Lower leg skin (tissue), 4 donors: ENCODE measurements around the gene SPRTN. TPM values are rescaled to one million over a fixed set of nuclear protein-coding genes. Genes with fewer than 3 reads are reported as not detected.
"Not testable (repeated sequence)": the region's sequence is repeated elsewhere in the genome, so short reads cannot be mapped to it uniquely, and the experiment has no call there.

Experiments used
- DNase-seq, 2 donors: peaks; one replicate each; pipeline ENCODE4 v3.0.0-alpha.2; 2019; ENCODE audit warnings: low spot score in 2 of 2
- H3K4me3 ChIP-seq: fragments of 200-600 bp; sonication (generic); 2 replicates; pipeline ENCODE4 v1.5.1; 2017; ENCODE audit warnings: mild to moderate bottlenecking, low read depth; ENCODE audit not compliant: poor library complexity, severe bottlenecking
- CTCF ChIP-seq, 3 donors: fragments of 450-650 bp; IDR thresholded peaks; one replicate each; pipeline ENCODE4 v1.5.1; 2016; ENCODE audit warnings: antibody characterized with exemption in 3 of 3, mild to moderate bottlenecking in 3 of 3, moderate library complexity in 2 of 3
- POLR2A ChIP-seq, 2 donors: fragments of 450-650 bp; IDR thresholded peaks; one replicate each; pipeline ENCODE4 v1.6.1; 2016 to 2017; ENCODE audit warnings: antibody characterized with exemption in 2 of 2, mild to moderate bottlenecking in 1 of 2, moderate library complexity in 1 of 2
- WGBS, 2 donors: methylation state at CpG; one replicate each; pipeline ENCODE4 v1.1.5; 2018; 5-methylcytosine and 5-hydroxymethylcytosine counted together
- intact Hi-C: fragments of 100-400 bp; cut with DNase I; formaldehyde crosslinking; loops from one replicate; pipeline ENCODE4 v1.15.0; 2023; ENCODE audit warnings: low total_unique reads
- total RNA-seq, 4 donors: library from RNA; depleted of rRNA; stranded (reverse); fragments of >200 nt; gene quantifications; one replicate each; pipeline ENCODE4 v1.1.0, GENCODE V29; 2016

SPRTN gene
- total RNA-seq, 4 donors from 2014 or later: 13.1 to 31.3 (median 20.0) TPM

GRCh38 chr1:231337472-231338269, 422 bp upstream of the SPRTN start, which contains the start of gene EXOC8:
EXOC8 (minus strand) TSS chr1:231337852; CDS start chr1:231337745, 107 bp downstream.
- 0 to 1% methylated on average over 54 to 55 of the region's 74 CpGs for WGBS, 2 donors
- peak within 1 kb of the TSS; percentile 92 for H3K4me3 ChIP-seq
- no peak for TF ChIP-seq POLR2A (IDR thresholded peaks at IDR 0.05)
- TF ChIP-seq CTCF (IDR thresholded peaks at IDR 0.05): no peak
- intact Hi-C loops: no loop called here
- DNase-seq: peak; percentile 93 to 99

- WGBS, 2 donors: 54 to 59% methylated on average over 6 of the region's 6 CpGs
- TF ChIP-seq CTCF (IDR thresholded peaks at IDR 0.05): no peak
- TF ChIP-seq POLR2A (IDR thresholded peaks at IDR 0.05): no peak
- intact Hi-C loops: no loop called here
Observed at GRCh38 chr1:231340328-231341013, 2.4 kb downstream of the SPRTN start.

GRCh38 chr1:231347961-231348360, 9.9 kb downstream of the SPRTN start:
- TF ChIP-seq POLR2A (IDR thresholded peaks at IDR 0.05) (no peak), CTCF (IDR thresholded peaks at IDR 0.05) (no peak)
- DNase-seq: no peak
- H3K4me3 ChIP-seq: no peak overlapping the region
- 90 to 93% methylated on average over 4 of the region's 4 CpGs for WGBS, 2 donors
- intact Hi-C loops: no loop called here

More at GRCh38 chr1:231340328-231341013, 2.4 kb downstream of the SPRTN start:
- no peak for DNase-seq
- no peak overlapping the region for H3K4me3 ChIP-seq

- intact Hi-C loops: no loop called here
- H3K4me3 ChIP-seq: no peak overlapping the region
- no peak for DNase-seq
- TF ChIP-seq POLR2A (IDR thresholded peaks at IDR 0.05) (no peak), CTCF (IDR thresholded peaks at IDR 0.05) (no peak)
- 93 to 96% methylated on average over 4 of the region's 4 CpGs for WGBS, 2 donors
Observed at GRCh38 chr1:231348442-231348841, 10.3 kb downstream of the SPRTN start.

GRCh38 chr1:231348856-231349255, 10.8 kb downstream of the SPRTN start:
- intact Hi-C loops, DNase-seq, H3K4me3 ChIP-seq: not testable (repeated sequence)
- 97% methylated on average over 1 of the region's 1 CpG for WGBS, 2 donors

GRCh38 chr1:231351816-231352215, 13.7 kb downstream of the SPRTN start:
- H3K4me3 ChIP-seq: no peak overlapping the region
- TF ChIP-seq CTCF (IDR thresholded peaks at IDR 0.05) (no peak), POLR2A (IDR thresholded peaks at IDR 0.05) (no peak)
- intact Hi-C loops: no loop called here
- WGBS, 2 donors: 62 to 63% methylated on average over 2 of the region's 2 CpGs
- no peak for DNase-seq
